ENCODE data around the gene PDIA6.

DNA sequence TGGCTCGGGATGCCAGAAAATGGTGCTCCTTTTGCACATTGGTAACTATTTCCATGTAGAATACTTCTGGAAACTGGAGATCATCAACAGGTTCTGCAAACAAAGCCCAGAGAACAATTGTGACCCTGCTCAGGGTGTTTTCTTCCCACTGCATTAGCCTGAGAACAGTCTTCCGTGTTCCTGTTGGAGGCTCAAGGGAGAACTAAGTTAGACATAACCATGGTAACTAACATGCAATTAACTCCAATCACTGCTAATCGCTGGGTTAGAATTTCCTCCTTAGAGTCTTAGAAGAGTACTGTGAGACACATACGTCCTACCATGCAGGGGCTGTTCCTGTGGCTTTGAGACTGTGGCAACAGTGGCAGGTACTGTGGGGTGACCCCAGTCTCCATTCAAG lies 36.0 kb upstream of the PDIA6 start:
- TF ChIP-seq, protein P1, sequence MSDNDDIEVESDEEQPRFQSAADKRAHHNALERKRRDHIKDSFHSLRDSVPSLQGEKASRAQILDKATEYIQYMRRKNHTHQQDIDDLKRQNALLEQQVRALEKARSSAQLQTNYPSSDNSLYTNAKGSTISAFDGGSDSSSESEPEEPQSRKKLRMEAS (IDR thresholded peaks at IDR 0.05; ENCODE audit: low read depth, low read length) = no peak
- TF ChIP-seq, protein P2, sequence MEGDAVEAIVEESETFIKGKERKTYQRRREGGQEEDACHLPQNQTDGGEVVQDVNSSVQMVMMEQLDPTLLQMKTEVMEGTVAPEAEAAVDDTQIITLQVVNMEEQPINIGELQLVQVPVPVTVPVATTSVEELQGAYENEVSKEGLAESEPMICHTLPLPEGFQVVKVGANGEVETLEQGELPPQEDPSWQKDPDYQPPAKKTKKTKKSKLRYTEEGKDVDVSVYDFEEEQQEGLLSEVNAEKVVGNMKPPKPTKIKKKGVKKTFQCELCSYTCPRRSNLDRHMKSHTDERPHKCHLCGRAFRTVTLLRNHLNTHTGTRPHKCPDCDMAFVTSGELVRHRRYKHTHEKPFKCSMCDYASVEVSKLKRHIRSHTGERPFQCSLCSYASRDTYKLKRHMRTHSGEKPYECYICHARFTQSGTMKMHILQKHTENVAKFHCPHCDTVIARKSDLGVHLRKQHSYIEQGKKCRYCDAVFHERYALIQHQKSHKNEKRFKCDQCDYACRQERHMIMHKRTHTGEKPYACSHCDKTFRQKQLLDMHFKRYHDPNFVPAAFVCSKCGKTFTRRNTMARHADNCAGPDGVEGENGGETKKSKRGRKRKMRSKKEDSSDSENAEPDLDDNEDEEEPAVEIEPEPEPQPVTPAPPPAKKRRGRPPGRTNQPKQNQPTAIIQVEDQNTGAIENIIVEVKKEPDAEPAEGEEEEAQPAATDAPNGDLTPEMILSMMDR (IDR thresholded peaks at IDR 0.05; ENCODE audit: low read depth, low read length) = no peak
